ENCODE data around the gene SEMA5B.

Gene SEMA5B

DNA sequence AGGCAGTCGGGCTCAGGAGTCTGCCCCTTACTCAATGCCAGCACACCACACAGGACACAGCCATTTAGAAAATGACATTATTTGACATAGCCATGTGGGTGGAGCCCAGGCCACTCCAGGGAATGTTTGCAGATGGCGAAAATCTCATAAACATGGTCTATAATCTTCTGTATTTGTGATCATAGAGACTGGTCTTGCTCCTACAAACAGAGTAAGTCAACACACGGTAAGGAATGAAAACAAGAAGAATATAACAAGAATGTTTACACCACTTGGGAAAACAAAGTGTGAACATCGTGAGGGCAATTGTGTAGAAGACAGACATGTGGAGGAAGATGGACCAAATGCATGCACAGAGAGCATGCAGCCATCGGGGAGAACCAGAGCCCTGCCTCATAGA is 68.2 kb downstream of the SEMA5B start:
- Histone ChIP-seq H3K36me3 (replicated peaks) (no peaks in the 10 kb centered on the region), H3K4me3 (ENCODE audit: low read depth, low read length) (no peak overlapping the region), H3K27me3 (replicated peaks) (peaks cover 17% of the 10 kb centered on the region), H3K27ac (no peak overlapping the region)
- DNase-seq: no peak
- in situ Hi-C loops (cut with HindIII; ENCODE audit: low pct_ligation_motif_present, low sequenced_read_pairs): no loop called here
- TF ChIP-seq, protein P1, sequence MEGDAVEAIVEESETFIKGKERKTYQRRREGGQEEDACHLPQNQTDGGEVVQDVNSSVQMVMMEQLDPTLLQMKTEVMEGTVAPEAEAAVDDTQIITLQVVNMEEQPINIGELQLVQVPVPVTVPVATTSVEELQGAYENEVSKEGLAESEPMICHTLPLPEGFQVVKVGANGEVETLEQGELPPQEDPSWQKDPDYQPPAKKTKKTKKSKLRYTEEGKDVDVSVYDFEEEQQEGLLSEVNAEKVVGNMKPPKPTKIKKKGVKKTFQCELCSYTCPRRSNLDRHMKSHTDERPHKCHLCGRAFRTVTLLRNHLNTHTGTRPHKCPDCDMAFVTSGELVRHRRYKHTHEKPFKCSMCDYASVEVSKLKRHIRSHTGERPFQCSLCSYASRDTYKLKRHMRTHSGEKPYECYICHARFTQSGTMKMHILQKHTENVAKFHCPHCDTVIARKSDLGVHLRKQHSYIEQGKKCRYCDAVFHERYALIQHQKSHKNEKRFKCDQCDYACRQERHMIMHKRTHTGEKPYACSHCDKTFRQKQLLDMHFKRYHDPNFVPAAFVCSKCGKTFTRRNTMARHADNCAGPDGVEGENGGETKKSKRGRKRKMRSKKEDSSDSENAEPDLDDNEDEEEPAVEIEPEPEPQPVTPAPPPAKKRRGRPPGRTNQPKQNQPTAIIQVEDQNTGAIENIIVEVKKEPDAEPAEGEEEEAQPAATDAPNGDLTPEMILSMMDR (IDR thresholded peaks at IDR 0.05; ENCODE audit: low read depth, low read length, missing control alignments): no peak

DNA sequence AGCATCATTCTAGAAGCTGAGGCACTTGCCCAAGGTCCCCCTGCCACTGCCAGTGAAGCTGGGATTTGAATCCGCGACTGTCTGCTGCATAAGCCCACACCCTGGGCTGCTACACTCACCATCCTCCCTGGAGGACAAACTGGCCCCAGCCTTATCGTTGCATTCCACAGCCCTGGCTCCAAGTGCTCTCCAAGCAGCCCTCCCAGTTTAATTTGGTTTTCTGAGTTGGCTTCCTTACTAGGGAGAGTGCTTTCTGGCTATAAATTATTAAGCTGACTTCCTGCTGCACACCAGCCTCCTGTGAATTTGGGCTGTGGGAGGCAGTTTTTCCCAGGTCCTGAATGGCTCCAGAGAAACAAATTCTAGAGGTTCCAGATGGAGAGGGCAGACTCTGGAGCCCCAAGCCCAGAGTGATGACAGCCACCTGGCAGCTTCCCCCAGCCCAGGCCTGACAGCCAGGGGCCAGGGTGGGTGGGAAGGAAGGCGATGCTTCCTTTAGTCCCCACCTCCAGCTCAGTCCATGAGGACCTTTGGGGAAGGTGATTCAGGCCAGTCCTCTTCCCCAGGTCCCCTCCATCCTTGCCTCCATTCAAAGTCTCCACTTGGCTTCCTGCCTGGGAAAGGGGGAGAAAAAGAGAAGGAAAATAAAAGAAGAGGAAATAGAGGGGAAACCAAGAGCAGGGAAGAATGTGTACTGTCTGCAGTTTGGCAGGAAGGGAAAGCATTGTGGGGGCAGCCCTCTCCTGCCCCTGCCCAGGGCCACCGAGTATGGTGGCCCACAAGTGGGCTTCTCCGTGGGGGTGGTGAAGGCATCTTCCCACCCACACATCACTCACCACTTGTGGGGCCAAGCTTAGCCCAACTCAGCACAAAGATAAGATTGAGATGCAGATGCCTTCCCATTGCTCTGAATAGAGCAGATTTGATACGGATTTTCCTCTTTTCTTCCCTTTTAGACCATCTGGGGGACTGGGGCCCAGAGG is 69.6 kb downstream of the SEMA5B start:
- Histone ChIP-seq H3K27me3 (replicated peaks) (peaks cover 7% of the 10 kb centered on the region), H3K36me3 (replicated peaks) (no peaks in the 10 kb centered on the region), H3K4me3 (ENCODE audit: low read depth, low read length) (no peak overlapping the region), H3K27ac (no peak overlapping the region)
- no peak for DNase-seq
- TF ChIP-seq, protein P1 (IDR thresholded peaks at IDR 0.05; ENCODE audit: low read depth, low read length, missing control alignments): no peak
- in situ Hi-C loops (cut with HindIII; ENCODE audit: low pct_ligation_motif_present, low sequenced_read_pairs): no loop called here

DNA sequence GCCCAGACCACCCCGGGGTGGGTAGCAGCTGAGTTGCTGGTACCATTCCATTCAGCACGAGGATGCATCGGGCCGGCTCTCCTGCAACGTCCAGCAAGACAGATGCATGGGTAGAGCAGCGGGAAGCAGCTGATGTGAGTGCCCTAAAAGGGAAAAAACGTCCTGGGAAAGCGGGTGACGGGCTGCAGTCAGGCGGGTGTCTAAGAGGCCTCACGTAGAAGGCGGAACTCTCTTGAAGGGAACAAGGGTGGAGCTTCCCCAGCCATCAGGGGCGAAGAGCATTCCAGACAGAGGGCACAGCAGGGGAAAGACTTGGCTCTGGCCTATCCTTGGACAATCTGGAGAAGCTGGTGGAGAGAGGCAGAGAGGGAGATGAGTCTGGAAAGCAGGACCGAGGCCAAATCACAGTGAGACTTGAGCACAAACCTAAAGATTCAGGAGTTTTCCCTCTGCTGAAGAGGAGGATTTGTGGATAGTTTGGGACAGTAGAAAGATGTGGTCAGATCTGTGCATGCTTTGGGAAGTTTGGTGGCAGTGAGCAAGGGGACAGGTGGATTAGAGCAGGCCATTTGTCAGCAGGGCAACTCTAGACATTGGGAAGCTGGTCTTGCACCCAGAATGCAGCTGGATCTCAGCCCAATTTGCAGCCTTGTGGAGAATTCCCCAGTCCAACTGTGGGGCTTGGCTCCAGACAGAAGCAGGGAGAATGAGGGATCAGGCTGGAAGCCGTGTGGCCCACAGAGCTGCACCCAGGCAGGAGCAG is 70.7 kb downstream of the SEMA5B start:
- Histone ChIP-seq H3K27me3 (replicated peaks) (peaks cover 2% of the 10 kb centered on the region), H3K36me3 (replicated peaks) (no peaks in the 10 kb centered on the region), H3K27ac (no peak overlapping the region), H3K4me3 (ENCODE audit: low read depth, low read length) (no peak overlapping the region)
- no peak for DNase-seq
- TF ChIP-seq, protein P1 (IDR thresholded peaks at IDR 0.05; ENCODE audit: low read depth, low read length, missing control alignments): no peak
- in situ Hi-C loops (cut with HindIII; ENCODE audit: low pct_ligation_motif_present, low sequenced_read_pairs): no loop called here

DNA sequence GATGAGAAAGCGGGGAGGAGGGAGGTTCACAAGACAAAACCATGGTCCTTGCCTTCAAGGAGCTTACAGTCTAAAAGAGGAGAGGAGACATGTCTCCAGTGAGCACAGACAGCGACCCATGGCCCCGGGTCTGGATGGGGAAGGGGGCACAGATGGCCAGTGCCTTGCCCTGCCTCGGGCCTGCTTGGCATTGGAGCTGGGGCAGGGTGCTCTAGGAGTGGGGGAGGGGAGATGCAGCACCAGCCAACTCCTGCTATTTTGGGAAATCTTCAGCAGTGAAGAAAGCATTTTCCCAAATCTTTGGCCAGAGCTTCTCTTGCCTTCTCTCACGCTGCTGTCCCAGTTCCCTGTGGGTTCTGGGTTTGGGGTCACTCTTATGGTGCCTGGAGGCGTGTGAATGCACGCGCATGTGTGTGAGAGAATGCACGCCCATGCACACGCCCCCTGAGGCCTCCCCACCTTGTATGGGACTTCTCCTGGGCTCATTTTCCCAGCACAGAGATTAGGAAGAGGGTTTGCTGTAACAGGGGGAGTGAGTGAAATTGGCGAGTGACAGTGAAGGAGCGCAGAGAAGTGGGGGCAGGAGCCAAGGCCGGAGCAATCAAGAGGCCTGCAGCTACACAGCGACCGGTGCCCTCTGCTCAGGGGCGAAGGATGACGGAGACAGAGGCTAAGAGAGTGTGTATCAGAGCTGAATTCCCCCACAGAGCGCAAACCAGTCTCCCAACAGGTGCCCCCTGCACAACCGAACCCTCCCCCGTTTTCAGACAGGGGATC is 71.5 kb downstream of the SEMA5B start:
- H3K36me3 ChIP-seq (replicated peaks): no peaks in the 10 kb centered on the region
- no peak overlapping the region for H3K4me3 ChIP-seq (ENCODE audit: low read depth, low read length)
- in situ Hi-C loops (cut with HindIII; ENCODE audit: low pct_ligation_motif_present, low sequenced_read_pairs): no loop called here
- TF ChIP-seq, protein P1 (IDR thresholded peaks at IDR 0.05; ENCODE audit: low read depth, low read length, missing control alignments): no peak
- no peaks in the 10 kb centered on the region for H3K27me3 ChIP-seq (replicated peaks)
- DNase-seq: no peak
- H3K27ac ChIP-seq: no peak overlapping the region

DNA sequence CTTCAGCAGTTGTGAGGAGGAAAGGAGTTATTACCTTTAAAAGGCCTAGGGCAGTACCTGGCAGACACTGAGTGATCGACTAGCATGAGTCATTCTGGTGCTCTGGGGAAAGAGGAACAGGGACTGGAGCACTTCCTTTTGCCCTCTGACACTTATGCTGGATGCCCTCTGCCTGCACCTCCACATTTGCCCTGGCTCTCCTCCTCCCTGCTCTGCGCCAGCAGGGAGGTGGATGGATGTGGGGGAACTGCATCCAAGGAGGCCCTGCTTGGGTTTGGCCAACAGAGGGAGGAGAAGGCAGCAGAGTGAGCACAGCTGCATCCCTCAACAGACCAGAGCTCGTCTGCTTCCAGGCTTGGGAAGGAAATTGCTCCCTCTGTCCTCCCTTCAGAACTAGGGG is 75.0 kb downstream of the SEMA5B start:
- no peak for DNase-seq
- in situ Hi-C loops (cut with HindIII; ENCODE audit: low pct_ligation_motif_present, low sequenced_read_pairs): no loop called here
- TF ChIP-seq, protein P1 (IDR thresholded peaks at IDR 0.05; ENCODE audit: low read depth, low read length, missing control alignments): peak; percentile 40
- Histone ChIP-seq H3K36me3 (replicated peaks) (no peaks in the 10 kb centered on the region), H3K4me3 (ENCODE audit: low read depth, low read length) (no peak overlapping the region), H3K27me3 (replicated peaks) (no peaks in the 10 kb centered on the region), H3K27ac (no peak overlapping the region)

Data from brain microvascular endothelial cell (primary cell).